COLO668 (cell line): ENCODE results near the gene MAPKAPK2.

Experiments
- DNase-seq: peaks from one replicate; lab custom pipeline; 2025; ENCODE audit not compliant: unreplicated experiment; lab: John Stamatoyannopoulos, UW

MAPKAPK2 gene

GRCh38 chr1:206660136-206660535 is 24.6 kb upstream of the MAPKAPK2 start:
- DNase-seq = no peak

GRCh38 chr1:206661161-206661820 is 23.4 kb upstream of the MAPKAPK2 start:
- no peak for DNase-seq

DNA sequence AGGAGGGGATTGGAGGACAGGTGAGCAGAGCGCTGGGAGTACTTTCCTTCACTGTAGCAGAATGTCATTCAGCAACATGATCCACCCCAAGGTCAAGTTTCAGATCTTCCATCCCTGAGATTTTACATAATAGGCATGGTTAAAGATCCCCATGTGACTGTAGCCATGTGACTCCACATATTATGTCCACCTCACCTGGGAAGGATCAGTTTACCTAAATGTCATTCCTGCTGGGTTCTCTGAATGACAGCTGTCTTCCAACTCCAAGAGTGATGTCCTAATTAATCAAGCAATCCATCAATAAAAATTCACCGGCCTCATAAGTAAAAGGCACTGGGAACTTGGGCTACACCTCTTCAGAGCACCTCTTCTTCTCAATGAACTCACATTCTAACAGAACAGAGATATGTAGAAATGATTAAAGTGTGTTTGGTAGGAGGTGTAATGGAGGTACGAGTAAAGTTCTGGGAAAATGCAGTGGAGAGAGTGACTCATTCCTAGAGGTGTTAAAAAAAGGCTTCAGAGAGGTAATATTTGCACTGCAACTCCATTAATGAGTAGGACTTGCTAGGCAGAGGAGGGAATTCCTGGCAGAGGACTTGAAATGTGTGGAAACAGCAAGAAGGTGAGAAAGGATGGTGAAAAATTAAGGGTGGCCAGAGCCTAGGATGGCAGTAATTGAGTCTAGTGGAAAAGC is 22.2 kb upstream of the MAPKAPK2 start:
- DNase-seq = no peak

GRCh38 chr1:206663362-206663761 is 21.3 kb upstream of the MAPKAPK2 start:
- DNase-seq = no peak

DNA sequence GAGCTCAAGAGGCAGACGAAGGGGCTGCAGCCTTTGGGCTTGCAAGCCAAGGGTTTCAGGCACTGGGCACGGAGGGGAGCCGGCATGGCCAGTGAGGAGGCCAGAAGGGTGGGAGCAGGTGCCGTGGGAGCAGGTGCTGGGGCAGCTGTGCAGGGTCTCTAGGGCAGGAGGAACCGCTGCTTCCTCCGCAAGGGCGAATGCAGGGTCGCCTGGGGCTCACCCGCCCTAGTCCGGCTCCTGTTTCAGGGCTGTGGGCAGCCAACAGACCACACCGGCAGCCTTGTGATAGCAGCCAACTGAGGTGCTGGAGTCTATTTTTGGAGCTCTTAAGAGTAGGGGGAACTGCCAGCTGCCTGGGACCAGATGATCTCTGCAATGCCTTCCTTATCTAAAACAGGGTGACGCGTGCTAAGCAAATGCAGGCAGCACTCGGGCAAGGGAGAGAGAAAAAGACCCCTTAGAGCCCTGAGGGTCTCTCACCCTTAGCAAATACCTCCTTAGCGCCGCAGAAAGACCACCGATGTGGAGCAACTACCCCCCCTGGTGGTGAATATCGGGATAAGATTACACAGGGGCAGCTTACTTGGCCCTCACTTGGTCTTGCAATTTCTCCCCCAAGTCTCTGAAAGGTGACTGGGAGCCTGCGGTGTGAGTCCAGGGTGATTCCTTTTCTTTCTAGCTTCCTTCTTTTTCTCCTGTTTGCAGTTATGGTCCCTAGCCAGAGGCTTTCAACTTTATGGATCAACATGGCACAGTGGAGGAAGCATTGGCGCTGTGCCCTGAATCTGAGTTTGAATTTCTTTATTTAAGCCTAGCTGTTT is 20.7 kb upstream of the MAPKAPK2 start:
- peak; percentile 60 for DNase-seq

- no peak for DNase-seq
These were observed 20.0 kb upstream of the MAPKAPK2 start for GRCh38 chr1:206664740-206665139.

GRCh38 chr1:206666031-206666561 is 18.6 kb upstream of the MAPKAPK2 start:
- DNase-seq = no peak

DNA sequence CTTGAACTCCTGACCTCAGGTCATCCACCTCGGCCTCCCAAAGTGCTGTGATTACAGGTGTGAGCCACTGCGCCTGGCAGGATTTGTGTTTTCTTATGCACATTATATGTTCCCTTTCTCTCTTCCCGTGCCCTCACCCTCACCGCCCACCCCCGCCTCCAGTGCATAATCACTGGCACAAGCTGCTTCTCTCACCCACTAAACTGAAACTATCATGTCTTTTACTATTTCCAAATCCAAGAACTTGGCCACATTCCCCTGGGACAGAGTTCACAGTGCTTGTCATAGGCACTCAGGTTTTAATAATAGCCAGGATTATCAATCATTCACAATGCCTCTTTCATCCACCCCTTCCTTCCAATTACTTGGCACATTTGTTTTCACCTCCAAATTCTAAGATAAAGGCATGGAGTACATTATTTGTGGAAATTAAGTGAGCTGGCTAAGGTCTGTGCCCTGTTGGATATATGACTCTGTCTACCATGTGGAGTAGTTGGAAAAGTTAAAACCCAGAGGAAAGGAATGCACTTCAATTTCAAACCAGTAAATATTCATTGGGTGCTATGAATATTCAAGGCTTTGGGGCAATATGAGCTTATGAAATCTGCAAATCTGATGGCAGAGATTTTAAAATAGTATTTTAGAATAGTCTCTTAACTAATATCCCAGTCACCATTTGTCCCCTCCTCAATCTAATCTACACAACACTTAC is 17.6 kb upstream of the MAPKAPK2 start:
- DNase-seq = no peak

GRCh38 chr1:206668351-206668750 is 16.4 kb upstream of the MAPKAPK2 start:
- DNase-seq = no peak

DNA sequence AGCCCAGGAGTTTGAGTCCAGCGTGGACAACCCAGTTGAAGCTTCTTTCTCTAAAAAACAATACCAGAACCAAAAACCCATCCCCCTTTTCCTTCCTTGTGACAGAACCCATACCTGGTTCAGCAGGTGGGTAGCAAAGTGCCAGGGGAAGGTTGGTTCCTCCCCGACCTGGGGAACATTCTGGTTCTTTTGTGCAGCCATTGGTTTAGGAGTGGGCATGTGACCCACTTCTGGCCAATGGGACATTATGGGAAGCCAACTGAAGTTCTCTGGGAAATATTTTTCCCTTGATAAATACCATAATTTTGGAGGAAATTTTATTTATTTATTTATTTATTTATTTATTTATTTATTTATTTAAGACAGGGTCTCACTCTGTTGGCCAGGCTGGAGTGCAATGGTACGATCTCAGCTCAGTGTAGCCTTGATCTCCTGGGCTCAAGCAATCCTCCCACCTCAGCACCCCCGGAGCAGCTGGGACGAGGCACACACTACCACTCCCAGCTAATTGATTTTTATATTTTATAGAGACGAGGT is 15.8 kb upstream of the MAPKAPK2 start:
- no peak for DNase-seq

GRCh38 chr1:206672011-206672688 is 12.6 kb upstream of the MAPKAPK2 start:
- peak; percentile 15 for DNase-seq

GRCh38 chr1:206672844-206673758 is 11.6 kb upstream of the MAPKAPK2 start:
- DNase-seq = no peak

DNA sequence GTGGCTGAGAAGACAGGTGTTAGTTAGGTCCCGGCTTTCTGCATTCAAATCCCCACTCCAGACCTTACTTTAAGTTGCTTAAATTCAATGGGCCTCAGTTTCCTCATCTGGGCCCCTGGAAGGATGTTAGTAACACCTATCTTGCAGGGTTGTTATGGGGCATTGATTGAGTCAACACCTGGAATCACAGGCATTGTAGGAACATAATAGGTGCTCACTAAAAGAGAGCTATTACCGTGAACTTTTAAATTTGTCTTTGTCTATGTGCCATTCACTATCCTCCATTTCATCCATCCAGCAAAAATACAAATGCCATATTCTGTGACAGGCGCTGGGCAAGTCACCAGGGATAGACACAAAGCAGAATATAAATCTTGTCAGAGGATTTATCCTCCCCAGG is 10.5 kb upstream of the MAPKAPK2 start:
- no peak for DNase-seq

DNA sequence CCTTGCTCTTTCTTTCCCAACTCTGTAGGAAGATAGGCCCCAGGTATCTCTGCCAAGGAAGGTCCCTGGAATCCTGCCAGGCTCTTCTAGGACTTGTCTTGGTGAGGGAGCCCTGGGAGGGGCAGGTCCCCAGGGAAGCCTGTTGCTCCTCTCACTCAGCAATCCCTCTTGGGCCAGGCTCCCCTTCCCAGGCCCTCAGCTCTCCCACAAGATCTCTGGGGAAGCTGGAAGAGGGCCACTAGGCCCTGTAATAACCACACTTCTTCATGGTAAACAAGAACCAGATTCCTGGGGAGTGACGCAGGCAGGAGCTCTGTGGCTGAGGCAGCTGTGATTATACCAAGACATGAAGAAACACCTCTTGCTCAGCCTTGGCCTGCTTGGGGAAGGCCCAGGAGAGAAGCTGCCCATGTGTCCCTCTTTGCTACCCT is 9.9 kb upstream of the MAPKAPK2 start:
- DNase-seq = no peak

- DNase-seq = no peak
These were observed 8.2 kb upstream of the MAPKAPK2 start for GRCh38 chr1:206676499-206676898.

- no peak for DNase-seq
These were observed 6.2 kb upstream of the MAPKAPK2 start for GRCh38 chr1:206678490-206678889.

DNA sequence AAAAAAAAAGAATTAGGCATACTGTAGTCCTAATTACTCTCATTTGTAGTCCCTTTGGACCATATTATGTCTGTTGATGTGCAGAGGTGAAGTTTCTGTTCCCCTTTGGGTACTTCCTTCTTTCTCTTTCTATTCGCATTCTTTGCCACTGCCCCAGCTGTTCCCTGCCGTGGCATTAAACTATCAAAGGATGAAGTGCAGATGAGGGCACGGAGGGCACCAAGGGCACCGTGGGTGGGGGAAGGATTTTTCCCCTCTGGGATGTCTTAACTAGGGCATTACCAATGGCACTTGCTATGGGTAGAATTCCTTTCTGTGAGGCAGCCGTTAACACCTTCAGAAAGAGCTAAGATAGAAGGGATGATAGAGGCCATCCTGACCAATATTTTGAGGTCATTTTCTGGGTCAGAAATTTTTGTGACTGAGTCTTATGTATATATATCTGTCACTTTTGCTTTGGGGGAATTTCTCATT is 4.9 kb upstream of the MAPKAPK2 start:
- DNase-seq = no peak

GRCh38 chr1:206680279-206680678 is 4.4 kb upstream of the MAPKAPK2 start:
- no peak for DNase-seq

DNA sequence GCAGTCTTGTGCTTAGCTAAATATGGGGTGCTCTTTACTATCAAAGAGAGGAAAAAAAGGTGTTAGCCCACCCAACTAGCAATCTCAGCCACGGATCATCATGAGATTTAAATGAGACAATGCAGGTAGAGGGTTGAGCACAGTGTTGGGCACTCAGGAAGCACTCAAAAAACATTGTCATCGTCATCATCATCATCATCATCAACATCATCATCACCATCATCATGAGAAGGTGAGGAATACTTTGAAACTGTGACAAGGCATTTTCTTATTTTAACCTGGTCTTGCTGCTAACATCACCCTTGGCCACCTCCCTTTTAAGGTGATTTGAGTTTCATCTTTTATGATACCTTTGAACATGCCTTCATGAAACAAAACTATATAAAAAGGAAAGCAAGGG is 3.3 kb upstream of the MAPKAPK2 start:
- DNase-seq = no peak
